Breast epithelium (tissue), 3 donors: ENCODE results near the gene CACNA1E.

Experiments used
- CTCF ChIP-seq, 3 donors: fragments of 450-650 bp; IDR thresholded peaks; one replicate each; pipeline ENCODE4 v1.5.1; 2016 to 2017; ENCODE audit warnings: antibody characterized with exemption in 3 of 3, mild to moderate bottlenecking in 3 of 3, moderate library complexity in 3 of 3
- POLR2A ChIP-seq: fragments of 450-650 bp; IDR thresholded peaks from one replicate; pipeline ENCODE4 v1.6.1; 2016; ENCODE audit warnings: antibody characterized with exemption, mild to moderate bottlenecking, moderate library complexity
- POLR2AphosphoS5 ChIP-seq, 3 donors: sonication (generic); formaldehyde crosslinking; IDR thresholded peaks; one replicate each; pipeline ENCODE4 v1.6.1; 2017; ENCODE audit warnings: antibody characterized with exemption in 3 of 3

DNA sequence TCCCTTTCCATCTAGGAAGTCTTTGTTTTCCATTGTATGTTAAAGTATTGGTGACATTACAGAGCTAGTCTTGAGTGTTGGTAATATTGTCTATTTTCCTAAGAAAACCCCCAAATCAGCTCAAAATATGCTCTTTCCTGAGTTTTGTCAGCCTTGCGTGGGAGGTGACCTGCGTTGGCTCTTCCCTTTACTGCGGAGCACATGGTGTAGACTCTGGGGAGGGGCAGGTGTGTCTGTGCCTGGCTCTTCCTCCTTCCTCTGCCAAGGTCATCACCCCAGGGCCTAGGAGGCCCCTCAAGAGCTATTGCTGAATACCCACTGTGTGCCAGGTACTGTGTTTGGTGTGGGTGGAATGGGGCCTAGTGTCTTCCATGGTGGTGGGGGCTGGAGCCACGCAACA lies 33.4 kb downstream of the CACNA1E start:
- TF ChIP-seq CTCF (IDR thresholded peaks at IDR 0.05) (no peak), POLR2AphosphoS5 (IDR thresholded peaks at IDR 0.05) (no peak), POLR2A (no peak)
